ENCODE data around the gene GLRB.
"Not testable (repeated sequence)": the region's sequence is repeated elsewhere in the genome, so short reads cannot be mapped to it uniquely, and the experiment has no call there.

GLRB gene

GRCh38 chr4:157127571-157127970 lies 51.6 kb downstream of the GLRB start:
- in situ Hi-C loops (cut with HindIII; ENCODE audit: low sequenced_read_pairs): no loop called here

DNA sequence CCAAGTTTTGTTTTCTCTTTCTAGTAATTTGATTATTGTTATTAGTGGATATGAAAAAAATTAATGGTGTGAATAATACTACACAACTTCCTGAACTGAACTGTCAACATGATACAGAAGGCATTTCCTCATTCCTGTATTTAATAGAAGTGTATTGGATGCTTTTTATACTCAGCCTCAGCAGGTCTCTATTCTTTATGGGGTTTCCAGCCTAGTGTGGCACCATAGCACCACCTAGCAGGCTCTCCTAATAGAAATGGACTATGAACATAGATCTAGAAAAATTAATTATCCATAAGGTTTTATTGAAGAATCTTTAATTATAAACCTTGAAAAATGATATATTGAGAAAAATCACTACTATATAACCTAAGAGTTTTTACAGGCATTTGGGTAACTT lies 52.4 kb downstream of the GLRB start:
- in situ Hi-C loops (cut with HindIII; ENCODE audit: low sequenced_read_pairs): no loop called here

DNA sequence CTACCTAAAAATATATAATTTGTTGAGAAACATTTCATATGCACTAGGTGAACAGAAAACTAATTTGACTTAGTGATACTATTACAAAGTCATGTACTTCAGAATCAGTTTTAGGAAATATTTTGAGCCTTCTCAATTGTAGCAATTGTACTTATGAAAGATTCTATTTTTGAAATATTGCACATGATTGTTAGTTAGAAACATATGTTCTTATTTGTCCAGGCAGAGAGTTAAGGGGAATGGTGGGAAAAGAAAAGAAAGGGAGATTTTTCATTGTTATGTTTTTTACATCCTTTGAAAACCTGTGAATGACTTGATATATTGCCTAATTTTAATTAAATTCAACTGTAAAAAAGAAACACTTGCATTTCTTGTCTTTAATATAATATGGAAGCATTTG lies 66.0 kb downstream of the GLRB start:
- in situ Hi-C loops (cut with HindIII; ENCODE audit: low sequenced_read_pairs): no loop called here

DNA sequence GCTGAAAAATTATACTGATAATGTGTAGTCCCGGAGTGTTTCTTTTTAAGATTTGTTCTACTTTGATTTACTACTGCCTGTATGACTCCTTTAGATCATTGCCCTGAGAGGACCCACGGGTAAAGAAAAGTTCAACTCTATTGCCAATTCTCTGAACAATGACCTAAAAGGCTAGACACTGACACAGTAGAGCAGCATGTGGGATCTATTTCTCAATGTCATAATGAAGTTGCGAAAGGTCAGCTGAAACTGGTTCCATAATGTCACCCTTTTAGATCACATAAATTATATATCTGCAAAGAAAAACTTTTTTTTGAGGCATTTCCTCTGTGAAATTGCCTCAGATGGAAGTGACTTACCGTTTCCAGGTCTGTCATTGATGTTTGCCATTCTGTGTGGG lies 67.4 kb downstream of the GLRB start:
- in situ Hi-C loops (cut with HindIII; ENCODE audit: low sequenced_read_pairs): no loop called here

GRCh38 chr4:157151711-157152110 lies 75.8 kb downstream of the GLRB start:
- in situ Hi-C loops (cut with HindIII; ENCODE audit: low sequenced_read_pairs): no loop called here

- in situ Hi-C loops (cut with HindIII; ENCODE audit: low sequenced_read_pairs): no loop called here
Measured at GRCh38 chr4:157165935-157166610, 90.1 kb downstream of the GLRB start.

DNA sequence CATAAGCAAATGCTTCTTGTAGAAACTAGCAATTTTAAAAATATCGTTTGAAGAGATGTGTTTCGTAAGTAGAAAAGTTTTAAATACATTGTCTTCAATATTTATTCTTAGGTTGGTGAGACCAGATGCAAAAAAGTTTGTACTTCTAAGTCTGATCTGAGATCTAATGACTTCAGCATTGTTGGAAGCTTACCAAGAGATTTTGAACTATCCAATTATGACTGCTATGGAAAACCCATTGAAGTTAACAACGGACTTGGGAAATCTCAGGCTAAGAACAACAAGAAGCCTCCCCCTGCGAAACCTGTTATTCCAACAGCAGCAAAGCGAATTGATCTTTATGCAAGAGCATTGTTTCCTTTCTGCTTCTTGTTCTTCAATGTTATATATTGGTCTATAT lies 94.4 kb downstream of the GLRB start:
- in situ Hi-C loops (cut with HindIII; ENCODE audit: low sequenced_read_pairs): no loop called here

DNA sequence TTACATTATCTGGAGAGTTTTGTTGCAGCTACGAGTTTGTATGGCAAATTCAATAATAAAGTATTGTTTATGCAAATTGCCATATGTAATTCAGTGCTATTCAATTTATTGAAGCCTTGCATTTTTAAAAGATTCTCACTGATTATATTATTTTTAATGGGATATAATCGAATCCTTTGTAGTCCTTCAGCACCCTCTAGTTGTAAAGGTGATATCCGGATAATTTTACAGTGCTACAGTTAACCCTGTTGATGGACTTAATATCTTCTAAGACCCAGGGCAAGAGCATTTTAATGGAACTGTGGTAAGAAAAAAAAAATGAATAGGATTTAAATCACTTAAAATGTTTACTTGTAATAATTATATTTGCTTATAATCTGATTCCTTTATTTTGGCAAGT lies 96.1 kb downstream of the GLRB start:
- in situ Hi-C loops (cut with HindIII; ENCODE audit: low sequenced_read_pairs): no loop called here

DNA sequence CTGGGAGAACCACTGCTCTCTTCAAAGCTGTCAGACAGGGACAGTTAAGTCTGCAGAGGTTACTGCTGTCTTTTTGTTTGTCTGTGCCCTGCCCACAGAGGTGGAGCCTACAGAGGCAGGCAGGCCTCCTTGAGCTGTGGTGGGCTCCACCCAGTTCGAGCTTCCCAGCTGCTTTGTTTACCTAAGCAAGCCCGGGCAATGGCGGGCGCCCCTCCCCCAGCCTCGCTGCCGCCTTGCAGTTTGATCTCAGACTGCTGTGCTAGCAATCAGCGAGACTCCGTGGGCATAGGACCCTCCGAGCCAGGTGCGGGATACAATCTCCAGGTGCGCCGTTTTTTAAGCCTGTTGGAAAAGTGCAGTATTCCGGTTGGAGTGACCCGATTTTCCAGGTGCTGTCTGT lies 104.3 kb downstream of the GLRB start:
- in situ Hi-C loops (cut with HindIII; ENCODE audit: low sequenced_read_pairs): not testable (repeated sequence)

- in situ Hi-C loops (cut with HindIII; ENCODE audit: low sequenced_read_pairs): no loop called here
Measured at GRCh38 chr4:157184300-157184699, 108.3 kb downstream of the GLRB start.

- in situ Hi-C loops (cut with HindIII; ENCODE audit: low sequenced_read_pairs): no loop called here
Measured at GRCh38 chr4:157185363-157185762, 109.4 kb downstream of the GLRB start.

DNA sequence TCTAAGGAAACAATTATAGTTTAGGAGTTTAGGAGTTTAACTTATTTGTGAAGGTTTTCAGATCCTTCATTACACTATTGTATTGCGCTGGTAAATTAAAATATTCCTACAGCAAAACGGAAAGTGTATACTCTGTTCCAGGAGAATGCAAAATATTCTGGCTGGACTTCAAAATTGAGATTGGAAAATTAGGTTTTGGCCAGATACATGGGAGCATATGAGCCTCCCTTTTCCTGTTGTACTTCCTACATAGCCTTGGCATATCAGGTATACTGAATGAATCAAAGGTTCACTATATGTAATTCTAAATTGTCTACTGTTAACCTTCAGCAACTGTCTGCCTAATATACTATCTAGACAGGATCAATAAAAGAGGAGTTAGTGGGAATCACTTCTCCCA lies 119.4 kb downstream of the GLRB start:
- in situ Hi-C loops (cut with HindIII; ENCODE audit: low sequenced_read_pairs): no loop called here

GRCh38 chr4:157196046-157196445 lies 120.1 kb downstream of the GLRB start:
- in situ Hi-C loops (cut with HindIII; ENCODE audit: low sequenced_read_pairs): no loop called here

GRCh38 chr4:157204634-157205244 lies 128.8 kb downstream of the GLRB start:
- in situ Hi-C loops (cut with HindIII; ENCODE audit: low sequenced_read_pairs): no loop called here

GRCh38 chr4:157217708-157218107 lies 141.8 kb downstream of the GLRB start:
- in situ Hi-C loops (cut with HindIII; ENCODE audit: low sequenced_read_pairs): no loop called here

GRCh38 chr4:157219711-157220370 lies 143.9 kb downstream of the GLRB start:
- in situ Hi-C loops (cut with HindIII; ENCODE audit: low sequenced_read_pairs): no loop called here

- in situ Hi-C loops (cut with HindIII; ENCODE audit: low sequenced_read_pairs): no loop called here
Measured at GRCh38 chr4:157220371-157220881, 144.5 kb downstream of the GLRB start, which contains the start of gene GRIA2. GRIA2 (plus strand) TSS chr4:157220728; CDS start chr4:157221043, 315 bp downstream.

GRCh38 chr4:157221426-157221894 lies 145.5 kb downstream of the GLRB start:
- in situ Hi-C loops (cut with HindIII; ENCODE audit: low sequenced_read_pairs): no loop called here
